Stomach (tissue), 9 donors: ENCODE data around the gene PDK2. TPM values are rescaled to one million over a fixed set of nuclear protein-coding genes. Genes with fewer than 3 reads are reported as not detected.

Experiments
- DNase-seq, 2 donors: peaks; one replicate each; pipeline versions ENCODE4 v3.0.0 to v3.0.0-alpha.2; 2013 to 2019
- H3K27ac ChIP-seq, 5 donors: fragments of 200-600 bp in 4 of 5; sonication (generic) in 4 of 5; one replicate each; pipeline ENCODE4 v1.5.1; 2013 to 2019; ENCODE audit warnings: mild to moderate bottlenecking in 1 of 5, moderate library complexity in 1 of 5
- H3K27me3 ChIP-seq, 3 donors: fragments of 200-600 bp; sonication (generic); one replicate each; pipeline ENCODE4 v1.5.1; 2017 to 2019; ENCODE audit warnings: mixed run types in 1 of 3
- H3K36me3 ChIP-seq, 4 donors: fragments of 200-600 bp; sonication (generic); 1 replicate in 3 of 4; 2 replicates in 1 of 4; pipeline ENCODE4 v1.5.1; 2016 to 2019
- H3K4me1 ChIP-seq, 4 donors: fragments of 200-600 bp; sonication (generic); one replicate each; pipeline ENCODE4 v1.5.1; 2016 to 2019
- H3K4me3 ChIP-seq, 4 donors: fragments of 200-600 bp; sonication (generic) in 3 of 4; one replicate each; pipeline ENCODE4 v1.5.1; 2016 to 2019; ENCODE audit warnings: mild to moderate bottlenecking in 1 of 4
- H3K9me3 ChIP-seq, 4 donors: fragments of 200-600 bp; sonication (generic); one replicate each; pipeline ENCODE4 v1.5.1; 2016 to 2019
- CTCF ChIP-seq, 7 experiments: fragments of 450-650 bp in 4 of 7; fragments of 200-600 bp in 3 of 7; sonication (generic) in 3 of 7; IDR thresholded peaks; one replicate each; pipeline ENCODE4 v1.5.1; 2016 to 2019; ENCODE audit warnings: antibody characterized with exemption in 7 of 7, control low read depth in 2 of 7, mild to moderate bottlenecking in 1 of 7
- EP300 ChIP-seq: sonication (generic); formaldehyde crosslinking; IDR thresholded peaks from one replicate; pipeline ENCODE4 v1.6.1; 2017; ENCODE audit warnings: antibody characterized with exemption
- POLR2A ChIP-seq, 4 donors: fragments of 450-650 bp; IDR thresholded peaks; one replicate each; pipeline ENCODE4 v1.6.1; 2016; ENCODE audit warnings: antibody characterized with exemption in 4 of 4, control low read depth in 2 of 4, mild to moderate bottlenecking in 1 of 4, moderate library complexity in 1 of 4
- POLR2AphosphoS5 ChIP-seq, 3 donors: sonication (generic); formaldehyde crosslinking; IDR thresholded peaks; one replicate each; pipeline ENCODE4 v1.6.1; 2016; ENCODE audit warnings: antibody characterized with exemption in 3 of 3
- WGBS, 5 donors: extraction: QIAGEN DNeasy Blood & Tissue Kit in 3 of 5; methylation state at CpG; one replicate each; pipeline versions ENCODE4 v1.1.5 to v1.1.7; 2013 to 2018; 5-methylcytosine and 5-hydroxymethylcytosine counted together
- intact Hi-C: fragments of 100-400 bp; cut with DNase I; formaldehyde crosslinking; loops from one replicate; pipeline ENCODE4 v1.15.1; 2023; ENCODE audit warnings: low total_unique reads
- polyA plus RNA-seq, 3 donors: library from polyadenylated mRNA; stranded (reverse); fragments of 200-250 nt; gene quantifications; one replicate each; pipeline ENCODE4 v1.2.3, GENCODE V29; 2013
- total RNA-seq, 5 donors: library from RNA; depleted of rRNA; stranded (reverse); fragments of >200 nt; gene quantifications; one replicate each; pipeline versions ENCODE4 v1.1.0 to v1.2.3, GENCODE V29; 2014 to 2016
- donor health status: healthy with polysubstance abuse.
- donor health status: Bipolar disorder and iron deficiency.
- donor health status: healthy.

The PDK2 gene
- total and polyA plus RNA-seq, 8 donors = 4.6 to 255 (median 20.4) TPM

- H3K4me1 ChIP-seq = peaks cover 18 to 30% (median 24%) of the 10 kb centered on the region in 4 donors
- H3K36me3 ChIP-seq = peaks cover 42 to 72% (median 62%) of the 10 kb centered on the region in 4 donors
- 91 to 96% (median 96%) methylated on average over 8 to 13 of the region's 13 CpGs for WGBS, 5 donors
- no peak overlapping the region for H3K4me3 ChIP-seq
- no peak for DNase-seq
- H3K9me3 ChIP-seq = peaks cover 0 to 4% (median 0%) of the 10 kb centered on the region in 4 donors
- H3K27me3 ChIP-seq = no peaks in the 10 kb centered on the region
- TF ChIP-seq EP300 (no peak), CTCF (IDR thresholded peaks at IDR 0.05) (no peak), POLR2AphosphoS5 (IDR thresholded peaks at IDR 0.05) (no peak), POLR2A (IDR thresholded peaks at IDR 0.05) (no peak)
- intact Hi-C loops = no loop called here
- H3K27ac ChIP-seq = peak overlapping the region in 1 of 5 donors; percentile 17
Observed at GRCh38 chr17:50067996-50068395, 27.2 kb upstream of the PDK2 start.

GRCh38 chr17:50070908-50071680 is 24.1 kb upstream of the PDK2 start:
- Histone ChIP-seq H3K9me3 (peaks cover 0 to 4% (median 0%) of the 10 kb centered on the region in 4 donors), H3K4me3 (no peak overlapping the region), H3K4me1 (peaks cover 0 to 4% (median 0%) of the 10 kb centered on the region in 4 donors), H3K36me3 (peaks cover 64 to 93% (median 87%) of the 10 kb centered on the region in 4 donors), H3K27me3 (no peaks in the 10 kb centered on the region), H3K27ac (no peak overlapping the region)
- DNase-seq = no peak
- intact Hi-C loops = no loop called here
- WGBS, 5 donors = 90 to 97% (median 92%) methylated on average over 11 to 16 of the region's 16 CpGs
- TF ChIP-seq POLR2AphosphoS5 (IDR thresholded peaks at IDR 0.05) (no peak), POLR2A (IDR thresholded peaks at IDR 0.05) (no peak), CTCF (IDR thresholded peaks at IDR 0.05) (no peak), EP300 (no peak)

GRCh38 chr17:50071692-50072091 is 23.5 kb upstream of the PDK2 start:
- Histone ChIP-seq H3K27ac (no peak overlapping the region), H3K9me3 (peaks cover 0 to 4% (median 0%) of the 10 kb centered on the region in 4 donors), H3K4me3 (no peak overlapping the region), H3K4me1 (no peaks in the 10 kb centered on the region), H3K36me3 (peaks cover 67 to 99% (median 93%) of the 10 kb centered on the region in 4 donors), H3K27me3 (no peaks in the 10 kb centered on the region)
- no peak for DNase-seq
- intact Hi-C loops = no loop called here
- WGBS, 5 donors = 81 to 93% (median 86%) methylated on average over 6 of the region's 6 CpGs
- no peak for TF ChIP-seq POLR2A (IDR thresholded peaks at IDR 0.05)
- TF ChIP-seq POLR2AphosphoS5 (IDR thresholded peaks at IDR 0.05) = no peak
- TF ChIP-seq EP300 = no peak
- no peak for TF ChIP-seq CTCF (IDR thresholded peaks at IDR 0.05)

GRCh38 chr17:50072130-50072529 is 23.0 kb upstream of the PDK2 start:
- no peak overlapping the region for H3K4me3 ChIP-seq
- H3K4me1 ChIP-seq = no peaks in the 10 kb centered on the region
- DNase-seq = no peak
- 80 to 94% (median 89%) methylated on average over 2 to 3 of the region's 3 CpGs for WGBS, 5 donors
- no peak overlapping the region for H3K27ac ChIP-seq
- H3K36me3 ChIP-seq = peaks cover 72 to 99% (median 96%) of the 10 kb centered on the region in 4 donors
- peaks cover 0 to 4% (median 0%) of the 10 kb centered on the region in 4 donors for H3K9me3 ChIP-seq
- TF ChIP-seq CTCF (IDR thresholded peaks at IDR 0.05) (no peak), POLR2A (IDR thresholded peaks at IDR 0.05) (no peak), POLR2AphosphoS5 (IDR thresholded peaks at IDR 0.05) (no peak), EP300 (no peak)
- intact Hi-C loops = no loop called here
- no peaks in the 10 kb centered on the region for H3K27me3 ChIP-seq
